ENCODE results near the gene UNC13A. TPM values are rescaled to one million over a fixed set of nuclear protein-coding genes. Genes with fewer than 3 reads are reported as not detected.

UNC13A gene
- total RNA-seq, 6 experiments from 2014 or later, result 0.02 TPM; not detected in 5

DNA sequence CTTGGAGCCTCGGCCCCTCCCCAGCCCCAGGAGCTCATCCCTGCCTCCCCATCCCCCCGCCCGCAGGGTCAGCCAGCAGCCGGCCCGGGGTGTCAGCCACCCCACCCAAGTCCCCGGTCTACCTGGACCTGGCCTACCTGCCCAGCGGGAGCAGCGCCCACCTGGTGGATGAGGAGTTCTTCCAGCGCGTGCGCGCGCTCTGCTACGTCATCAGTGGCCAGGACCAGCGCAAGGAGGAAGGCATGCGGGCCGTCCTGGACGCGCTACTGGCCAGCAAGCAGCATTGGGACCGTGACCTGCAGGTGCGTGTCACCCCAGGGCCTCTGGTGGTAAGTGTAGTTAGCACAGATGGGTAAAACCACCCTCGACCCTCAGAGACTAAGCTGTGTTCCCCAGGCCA, 45.0 kb upstream of the UNC13A start:
- Histone ChIP-seq H3K4me3 (no peak overlapping the region), H3K27ac (no peak overlapping the region), H3K9me3 (no peaks in the 10 kb centered on the region), H3K4me1 (no peaks in the 10 kb centered on the region), H3K36me3 (peaks cover 0 to 29% (median 5%) of the 10 kb centered on the region in 4 donors), H3K27me3 (no peaks in the 10 kb centered on the region)
- TF ChIP-seq, protein P1, sequence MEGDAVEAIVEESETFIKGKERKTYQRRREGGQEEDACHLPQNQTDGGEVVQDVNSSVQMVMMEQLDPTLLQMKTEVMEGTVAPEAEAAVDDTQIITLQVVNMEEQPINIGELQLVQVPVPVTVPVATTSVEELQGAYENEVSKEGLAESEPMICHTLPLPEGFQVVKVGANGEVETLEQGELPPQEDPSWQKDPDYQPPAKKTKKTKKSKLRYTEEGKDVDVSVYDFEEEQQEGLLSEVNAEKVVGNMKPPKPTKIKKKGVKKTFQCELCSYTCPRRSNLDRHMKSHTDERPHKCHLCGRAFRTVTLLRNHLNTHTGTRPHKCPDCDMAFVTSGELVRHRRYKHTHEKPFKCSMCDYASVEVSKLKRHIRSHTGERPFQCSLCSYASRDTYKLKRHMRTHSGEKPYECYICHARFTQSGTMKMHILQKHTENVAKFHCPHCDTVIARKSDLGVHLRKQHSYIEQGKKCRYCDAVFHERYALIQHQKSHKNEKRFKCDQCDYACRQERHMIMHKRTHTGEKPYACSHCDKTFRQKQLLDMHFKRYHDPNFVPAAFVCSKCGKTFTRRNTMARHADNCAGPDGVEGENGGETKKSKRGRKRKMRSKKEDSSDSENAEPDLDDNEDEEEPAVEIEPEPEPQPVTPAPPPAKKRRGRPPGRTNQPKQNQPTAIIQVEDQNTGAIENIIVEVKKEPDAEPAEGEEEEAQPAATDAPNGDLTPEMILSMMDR (IDR thresholded peaks at IDR 0.05), result no peak
- TF ChIP-seq POLR2A (IDR thresholded peaks at IDR 0.05), result no peak
- peak in 1 of 4 donors; percentile 39 for ATAC-seq
- 94% methylated on average over 5 of the region's 22 CpGs for WGBS (ENCODE audit: insufficient coverage, low coverage, low lambda C conversion rate, missing lambda C conversion rate)
- intact Hi-C loops (cut with DNase I), result no loop called here
- no peak for DNase-seq

DNA sequence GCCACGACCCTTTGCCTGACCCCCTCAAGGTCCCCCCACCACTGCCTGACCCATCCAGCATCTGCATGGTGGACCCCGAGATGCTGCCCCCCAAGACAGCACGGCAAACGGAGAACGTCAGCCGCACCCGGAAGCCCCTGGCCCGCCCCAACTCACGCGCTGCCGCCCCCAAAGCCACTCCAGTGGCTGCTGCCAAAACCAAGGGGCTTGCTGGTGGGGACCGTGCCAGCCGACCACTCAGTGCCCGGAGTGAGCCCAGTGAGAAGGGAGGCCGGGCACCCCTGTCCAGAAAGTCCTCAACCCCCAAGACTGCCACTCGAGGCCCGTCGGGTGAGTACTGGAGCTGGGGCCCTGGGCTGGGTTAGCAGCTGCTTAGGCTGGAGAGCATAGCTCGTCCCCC, 39.7 kb upstream of the UNC13A start:
- Histone ChIP-seq H3K27ac (no peak overlapping the region), H3K9me3 (no peaks in the 10 kb centered on the region), H3K4me3 (no peak overlapping the region), H3K27me3 (no peaks in the 10 kb centered on the region), H3K4me1 (no peaks in the 10 kb centered on the region), H3K36me3 (peaks cover 0 to 44% (median 8%) of the 10 kb centered on the region in 4 donors)
- no peak for ATAC-seq
- 93% methylated on average over 3 of the region's 19 CpGs for WGBS (ENCODE audit: insufficient coverage, low coverage, low lambda C conversion rate, missing lambda C conversion rate)
- TF ChIP-seq, protein P1 (IDR thresholded peaks at IDR 0.05), result no peak
- no peak for TF ChIP-seq POLR2A (IDR thresholded peaks at IDR 0.05)
- DNase-seq, result no peak
- intact Hi-C loops (cut with DNase I), result no loop called here

DNA sequence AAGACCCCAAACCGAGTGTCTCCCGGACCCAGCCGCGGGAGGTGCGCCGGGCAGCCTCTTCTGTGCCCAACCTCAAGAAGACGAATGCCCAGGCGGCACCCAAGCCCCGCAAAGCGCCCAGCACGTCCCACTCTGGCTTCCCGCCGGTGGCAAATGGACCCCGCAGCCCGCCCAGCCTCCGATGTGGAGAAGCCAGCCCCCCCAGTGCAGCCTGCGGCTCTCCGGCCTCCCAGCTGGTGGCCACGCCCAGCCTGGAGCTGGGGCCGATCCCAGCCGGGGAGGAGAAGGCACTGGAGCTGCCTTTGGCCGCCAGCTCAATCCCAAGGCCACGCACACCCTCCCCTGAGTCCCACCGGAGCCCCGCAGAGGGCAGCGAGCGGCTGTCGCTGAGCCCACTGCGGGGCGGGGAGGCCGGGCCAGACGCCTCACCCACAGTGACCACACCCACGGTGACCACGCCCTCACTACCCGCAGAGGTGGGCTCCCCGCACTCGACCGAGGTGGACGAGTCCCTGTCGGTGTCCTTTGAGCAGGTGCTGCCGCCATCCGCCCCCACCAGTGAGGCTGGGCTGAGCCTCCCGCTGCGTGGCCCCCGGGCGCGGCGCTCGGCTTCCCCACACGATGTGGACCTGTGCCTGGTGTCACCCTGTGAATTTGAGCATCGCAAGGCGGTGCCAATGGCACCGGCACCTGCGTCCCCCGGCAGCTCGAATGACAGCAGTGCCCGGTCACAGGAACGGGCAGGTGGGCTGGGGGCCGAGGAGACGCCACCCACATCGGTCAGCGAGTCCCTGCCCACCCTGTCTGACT, 39.0 kb upstream of the UNC13A start:
- Histone ChIP-seq H3K36me3 (peaks cover 0 to 40% (median 8%) of the 10 kb centered on the region in 4 donors), H3K27ac (no peak overlapping the region)
- DNase-seq, result no peak

DNA sequence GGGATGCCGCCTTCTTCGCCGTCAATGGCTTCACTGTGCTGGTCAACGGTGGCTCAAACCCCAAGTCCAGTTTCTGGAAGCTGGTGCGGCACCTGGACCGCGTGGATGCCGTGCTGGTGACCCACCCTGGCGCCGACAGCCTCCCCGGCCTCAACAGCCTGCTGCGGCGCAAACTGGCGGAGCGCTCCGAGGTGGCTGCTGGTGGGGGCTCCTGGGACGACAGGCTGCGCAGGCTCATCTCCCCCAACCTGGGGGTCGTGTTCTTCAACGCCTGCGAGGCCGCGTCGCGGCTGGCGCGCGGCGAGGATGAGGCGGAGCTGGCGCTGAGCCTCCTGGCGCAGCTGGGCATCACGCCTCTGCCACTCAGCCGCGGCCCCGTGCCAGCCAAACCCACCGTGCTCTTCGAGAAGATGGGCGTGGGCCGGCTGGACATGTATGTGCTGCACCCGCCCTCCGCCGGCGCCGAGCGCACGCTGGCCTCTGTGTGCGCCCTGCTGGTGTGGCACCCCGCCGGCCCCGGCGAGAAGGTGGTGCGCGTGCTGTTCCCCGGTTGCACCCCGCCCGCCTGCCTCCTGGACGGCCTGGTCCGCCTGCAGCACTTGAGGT, 38.1 kb upstream of the UNC13A start:
- Histone ChIP-seq H3K4me3 (no peak overlapping the region), H3K27me3 (no peaks in the 10 kb centered on the region), H3K4me1 (peaks cover 0 to 6% (median 0%) of the 10 kb centered on the region in 4 donors), H3K36me3 (peaks cover 0 to 40% (median 8%) of the 10 kb centered on the region in 4 donors), H3K9me3 (no peaks in the 10 kb centered on the region), H3K27ac (no peak overlapping the region)
- WGBS (ENCODE audit: insufficient coverage, low coverage, low lambda C conversion rate, missing lambda C conversion rate), result no CpG with 5 or more reads among the region's 59 CpGs
- no peak for ATAC-seq
- DNase-seq, result no peak
- TF ChIP-seq POLR2A (IDR thresholded peaks at IDR 0.05), result no peak
- TF ChIP-seq, protein P1 (IDR thresholded peaks at IDR 0.05), result no peak
- intact Hi-C loops (cut with DNase I), result no loop called here

More for the DNA sequence above, 39.0 kb upstream of the UNC13A start:
- WGBS (ENCODE audit: insufficient coverage, low coverage, low lambda C conversion rate, missing lambda C conversion rate), result no CpG with 5 or more reads among the region's 62 CpGs
- Histone ChIP-seq H3K27me3 (no peaks in the 10 kb centered on the region), H3K4me3 (no peak overlapping the region), H3K4me1 (peaks cover 0 to 1% (median 0%) of the 10 kb centered on the region in 4 donors), H3K9me3 (no peaks in the 10 kb centered on the region)
- ATAC-seq, result peak in 1 of 4 donors; percentile 18
- TF ChIP-seq POLR2A (IDR thresholded peaks at IDR 0.05), result no peak
- intact Hi-C loops (cut with DNase I), result no loop called here
